HEK293T (cell line): ENCODE results near the gene SNAPC1.

Source experiments
- CTCF ChIA-PET: fragments of 350-600 bp; formaldehyde crosslinking; extraction: SDS; loops from one replicate; lab custom pipeline; 2021; ENCODE audit warnings: antibody characterized with exemption, inconsistent platforms; lab: Yijun Ruan, JAX
- POLR2A ChIA-PET: fragments of 350-600 bp; formaldehyde crosslinking; extraction: SDS; loops from one replicate; lab custom pipeline; 2020; ENCODE audit warnings: antibody characterized with exemption, inconsistent platforms; lab: Yijun Ruan, JAX
- DNase-seq: peaks from one replicate; pipeline ENCODE4 v3.0.0; 2012; ENCODE audit warnings: mixed read lengths; ENCODE audit errors: extremely low spot score
- ARNT ChIP-seq: fragments of 450-650 bp; IDR thresholded peaks from 2 replicates; pipeline ENCODE4 v1.6.1; 2017; ENCODE audit warnings: mild to moderate bottlenecking
- BHLHE40 ChIP-seq: fragments of 450-650 bp; IDR thresholded peaks from 2 replicates; pipeline ENCODE4 v1.6.1; 2016; ENCODE audit warnings: mild to moderate bottlenecking, moderate library complexity, borderline replicate concordance
- CTBP1 ChIP-seq: fragments of 450-650 bp; IDR thresholded peaks from 2 replicates; pipeline ENCODE4 v1.6.1; 2016; ENCODE audit warnings: borderline replicate concordance
- ELF4 ChIP-seq: fragments of 450-650 bp; IDR thresholded peaks from 2 replicates; pipeline ENCODE4 v1.6.1; 2017; ENCODE audit warnings: antibody characterized with exemption
- FOXA1 ChIP-seq: fragments of 450-650 bp; IDR thresholded peaks from 2 replicates; pipeline ENCODE4 v1.6.1; 2016; ENCODE audit warnings: mild to moderate bottlenecking
- FOXK2 ChIP-seq: fragments of 450-650 bp; IDR thresholded peaks from 2 replicates; pipeline ENCODE4 v1.6.1; 2016; ENCODE audit warnings: mild to moderate bottlenecking
- FOXM1 ChIP-seq: fragments of 450-650 bp; IDR thresholded peaks from 2 replicates; pipeline ENCODE4 v1.6.1; 2017; ENCODE audit warnings: mild to moderate bottlenecking, borderline replicate concordance
- HDGF ChIP-seq: fragments of 450-650 bp; IDR thresholded peaks from 2 replicates; pipeline ENCODE4 v1.6.1; 2017; ENCODE audit warnings: antibody characterized with exemption, borderline replicate concordance
- L3MBTL2 ChIP-seq: fragments of 450-650 bp; conservative IDR thresholded peaks from 2 replicates; pipeline ENCODE4 v1.6.1; 2016; ENCODE audit warnings: mild to moderate bottlenecking
- LEF1 ChIP-seq: fragments of 450-650 bp; IDR thresholded peaks from 2 replicates; pipeline ENCODE4 v1.6.1; 2017; ENCODE audit warnings: mild to moderate bottlenecking, borderline replicate concordance
- NFRKB ChIP-seq: fragments of 450-650 bp; IDR thresholded peaks from 2 replicates; pipeline ENCODE4 v1.6.1; 2016; ENCODE audit warnings: mild to moderate bottlenecking, moderate library complexity
- PKNOX1 ChIP-seq: fragments of 450-650 bp; IDR thresholded peaks from 2 replicates; pipeline ENCODE4 v1.6.1; 2016
- SP1 ChIP-seq: fragments of 450-650 bp; IDR thresholded peaks from 2 replicates; pipeline ENCODE4 v1.6.1; 2017
- SUZ12 ChIP-seq: fragments of 450-650 bp; IDR thresholded peaks from 2 replicates; pipeline ENCODE4 v1.6.1; 2016; ENCODE audit warnings: mild to moderate bottlenecking
- TARDBP ChIP-seq: fragments of 450-650 bp; IDR thresholded peaks from 2 replicates; pipeline ENCODE4 v1.6.1; 2016
- ZNF384 ChIP-seq: fragments of 450-650 bp; IDR thresholded peaks from 2 replicates; pipeline ENCODE4 v1.6.1; 2016

SNAPC1 gene

GRCh38 chr14:61759878-61760277, 2.3 kb upstream of the SNAPC1 start:
- TF ChIP-seq PKNOX1 (no peak), L3MBTL2 (no peak), LEF1 (no peak), HDGF (no peak), CTBP1 (no peak), FOXM1 (no peak), FOXA1 (no peak), FOXK2 (no peak), TARDBP (no peak), SP1 (no peak), ARNT (no peak), NFRKB (no peak), BHLHE40 (no peak), SUZ12 (no peak), ZNF384 (no peak), ELF4 (no peak)
- no peak for DNase-seq
- ChIA-PET CTCF (no interaction called here), POLR2A (no interaction called here)

GRCh38 chr14:61761557-61761956, 663 bp upstream of the SNAPC1 start:
- TF ChIP-seq SUZ12 = no peak
- no peak for TF ChIP-seq FOXM1
- TF ChIP-seq CTBP1 = no peak
- no peak for TF ChIP-seq ARNT
- TF ChIP-seq FOXA1 = no peak
- no peak for TF ChIP-seq L3MBTL2
- no peak for TF ChIP-seq ELF4
- no peak for TF ChIP-seq FOXK2
- TF ChIP-seq BHLHE40 = no peak
- TF ChIP-seq ZNF384 = no peak
- TF ChIP-seq SP1 = no peak
- no peak for TF ChIP-seq LEF1
- no peak for TF ChIP-seq HDGF
- no peak for TF ChIP-seq TARDBP
- no peak for TF ChIP-seq NFRKB
- no peak for TF ChIP-seq PKNOX1
- no peak for DNase-seq
- ChIA-PET CTCF (interaction anchor here (0.7 to 2.0 kb wide), 2 partner anchors 10 to 76 kb away, joined by 4 to 7 read pairs; no protein-coding TSS in a partner anchor), POLR2A (interaction anchor here (0.6 to 2.0 kb wide), 37 partner anchors 9 to 1512 kb away, joined by 3 to 44 read pairs (median 4); partner anchors contain the start of genes HIF1A and PPM1A)

- no peak for TF ChIP-seq SUZ12
- peak; percentile 15; the same call in 1 of the 2 replicates for TF ChIP-seq ZNF384
- no peak for DNase-seq
- POLR2A ChIA-PET = interaction anchor here (1.1 to 1.7 kb wide), 5 partner anchors 12 to 69 kb away, joined by 4 to 6 read pairs (median 5); partner anchors contain the start of gene HIF1A
- CTCF ChIA-PET = interaction anchor here (0.8 to 1.0 kb wide), 2 partner anchors 73 to 190 kb away, joined by 3 read pairs; no protein-coding TSS in a partner anchor
Observed at GRCh38 chr14:61764342-61765122, 2.3 kb downstream of the SNAPC1 start.

GRCh38 chr14:61765225-61765943, 3.2 kb downstream of the SNAPC1 start:
- TF ChIP-seq SP1 (no peak), SUZ12 (no peak), PKNOX1 (peak; percentile 97)
- CTCF ChIA-PET = interaction anchor here (0.8 kb wide), 1 partner anchor 73 kb away, joined by 3 read pairs; no protein-coding TSS in a partner anchor
- DNase-seq = no peak
- POLR2A ChIA-PET = interaction anchor here (1.4 to 1.7 kb wide), 3 partner anchors 13 to 70 kb away, joined by 4 to 6 read pairs (median 5); partner anchors contain the start of gene HIF1A

GRCh38 chr14:61766151-61766550, 3.9 kb downstream of the SNAPC1 start:
- CTCF ChIA-PET = no interaction called here
- TF ChIP-seq FOXM1 (no peak), ZNF384 (no peak), PKNOX1 (no peak), FOXA1 (no peak), L3MBTL2 (no peak), LEF1 (no peak), NFRKB (no peak), TARDBP (no peak), CTBP1 (no peak), FOXK2 (no peak), ARNT (no peak), SUZ12 (no peak), BHLHE40 (no peak), HDGF (no peak), ELF4 (no peak), SP1 (no peak)
- POLR2A ChIA-PET = interaction anchor here (1.7 kb wide), 1 partner anchor 71 kb away, joined by 6 read pairs; the partner anchor contains the start of gene HIF1A
- no peak for DNase-seq
